ENCODE results near the gene CSNK1G3.

GRCh38 chr5:123571927-123572326 is 60.0 kb downstream of the CSNK1G3 start:
- no peak for TF ChIP-seq POLR2A (IDR thresholded peaks at IDR 0.05; ENCODE audit: low read depth, low read length)
- TF ChIP-seq TAF1 (IDR thresholded peaks at IDR 0.05; ENCODE audit: borderline replicate concordance, low read depth, low read length) = no peak
